Spinal cord (tissue), 10 donors: ENCODE data around the gene PDK4. TPM values are rescaled to one million over a fixed set of nuclear protein-coding genes. Genes with fewer than 3 reads are reported as not detected.
"Not testable (repeated sequence)": the region's sequence is repeated elsewhere in the genome, so short reads cannot be mapped to it uniquely, and the experiment has no call there.

Source experiments
- DNase-seq, 6 donors: peaks; one replicate each; pipeline versions ENCODE4 v3.0.0 to v3.0.0-alpha.2; 2013 to 2015; ENCODE audit warnings: low spot score in 6 of 6, low read depth in 4 of 6
- H3K27ac ChIP-seq: one replicate; pipeline ENCODE4 v1.5.1; 2013; ENCODE audit warnings: low read depth, low read length, control low read depth
- H3K27me3 ChIP-seq: one replicate; pipeline ENCODE4 v1.6.1; 2013; ENCODE audit warnings: low read length; ENCODE audit not compliant: control insufficient read depth, insufficient read depth
- H3K36me3 ChIP-seq: one replicate; pipeline ENCODE4 v1.6.1; 2013; ENCODE audit warnings: low read length; ENCODE audit not compliant: control insufficient read depth, insufficient read depth
- H3K4me1 ChIP-seq: one replicate; pipeline ENCODE4 v1.6.1; 2013; ENCODE audit warnings: low read length; ENCODE audit not compliant: control insufficient read depth, insufficient read depth
- H3K4me3 ChIP-seq: one replicate; pipeline ENCODE4 v1.5.1; 2013; ENCODE audit warnings: low read depth, low read length, control low read depth
- H3K9me3 ChIP-seq: one replicate; pipeline ENCODE4 v1.6.1; 2013; ENCODE audit warnings: low read length; ENCODE audit not compliant: control insufficient read depth, insufficient read depth
- WGBS: methylation state at CpG from one replicate; pipeline ENCODE4 v1.1.5; 2013; ENCODE audit warnings: missing lambda C conversion rate; ENCODE audit not compliant: insufficient coverage; 5-methylcytosine and 5-hydroxymethylcytosine counted together
- polyA plus RNA-seq, 2 donors: library from polyadenylated mRNA; unstranded; fragments of 120-200 nt; gene quantifications; one replicate each; pipeline ENCODE4 v1.2.1, GENCODE V29; 2013; ENCODE audit not compliant: insufficient read length in 2 of 2
- total RNA-seq, 2 donors: library from RNA; depleted of rRNA in 1 of 2; stranded (reverse); fragments of 120-200 nt in 1 of 2; fragments of >200 nt in 1 of 2; gene quantifications; one replicate each; pipeline versions ENCODE4 v1.2.3 to v1.2.4, GENCODE V29; 2013 to 2014
- donor health status: healthy.

Gene PDK4
- total and polyA plus RNA-seq, 4 donors = 14.7 to 35.2 (median 23.5) TPM

DNA sequence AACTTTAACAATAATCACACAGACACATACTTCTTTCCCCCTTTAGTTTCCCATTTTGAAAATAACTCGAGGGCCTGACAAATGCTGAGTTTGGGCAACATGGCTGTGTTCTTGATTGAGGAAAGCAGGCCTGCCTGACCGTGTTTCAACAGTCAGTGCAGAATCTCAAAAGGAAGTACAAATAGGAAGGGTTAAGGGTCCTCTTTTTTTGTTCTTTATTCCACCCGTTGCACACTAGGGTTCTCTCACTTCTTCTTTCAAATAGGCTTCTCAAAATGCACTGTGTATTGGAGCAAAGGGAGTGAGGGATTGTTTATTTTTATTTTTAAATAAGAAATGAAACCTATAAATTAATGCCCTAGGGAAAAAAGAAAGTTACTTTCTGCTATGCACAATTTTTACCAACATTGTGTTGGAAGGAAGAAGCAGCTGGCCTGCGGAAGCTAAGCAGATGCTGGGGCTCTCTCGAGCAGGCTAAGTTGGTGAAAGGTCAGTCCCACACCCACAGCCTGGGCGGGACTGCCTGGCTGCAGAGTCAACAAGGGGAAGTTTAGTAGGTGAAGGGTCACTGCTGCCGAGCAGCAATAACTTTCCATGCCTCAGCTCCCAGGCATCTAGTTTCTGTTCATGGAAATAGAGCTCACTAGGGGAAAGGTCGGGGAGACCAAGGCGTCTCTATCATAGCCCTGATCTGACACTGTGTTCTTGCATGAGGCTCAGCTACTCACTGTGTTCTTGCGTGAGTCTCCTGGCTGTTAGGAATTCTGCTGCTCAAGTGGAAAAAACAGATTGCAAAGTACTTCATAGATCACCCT, 12.2 kb upstream of the PDK4 start:
- DNase-seq = peak in 5 of 6 donors; percentile 58 to 90 (median 67)
- peaks cover 2% of the 10 kb centered on the region for H3K36me3 ChIP-seq
- peak overlapping the region; percentile 10 for H3K4me3 ChIP-seq
- H3K27me3 ChIP-seq = no peaks in the 10 kb centered on the region
- H3K4me1 ChIP-seq = peaks cover 7% of the 10 kb centered on the region
- no peaks in the 10 kb centered on the region for H3K9me3 ChIP-seq
- H3K27ac ChIP-seq = peak overlapping the region; percentile 86
- 12% methylated on average over 6 of the region's 10 CpGs for WGBS

DNA sequence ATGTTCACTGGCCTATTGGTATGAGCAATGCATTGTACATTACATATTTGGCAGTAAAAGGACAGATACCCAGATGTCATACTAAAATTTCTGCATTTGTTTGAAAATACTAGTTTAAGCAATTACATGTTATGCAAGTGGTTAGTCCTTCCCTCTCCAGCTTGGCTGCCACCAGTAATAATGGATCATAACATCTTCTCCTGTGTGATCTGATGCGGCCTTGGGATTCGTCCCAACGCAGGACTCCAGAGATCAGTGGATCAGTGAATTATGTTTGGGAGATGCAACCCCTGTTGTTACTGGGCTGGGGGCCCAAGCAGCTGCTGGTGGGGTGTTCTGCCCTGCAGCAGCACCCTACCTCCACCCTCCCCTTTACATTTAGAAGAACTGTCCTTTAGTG, 11.2 kb upstream of the PDK4 start:
- DNase-seq = no peak
- peak overlapping the region; percentile 86 for H3K27ac ChIP-seq
- no peaks in the 10 kb centered on the region for H3K9me3 ChIP-seq
- H3K36me3 ChIP-seq = peaks cover 2% of the 10 kb centered on the region
- H3K4me1 ChIP-seq = peaks cover 7% of the 10 kb centered on the region
- H3K4me3 ChIP-seq = no peak overlapping the region
- no peaks in the 10 kb centered on the region for H3K27me3 ChIP-seq
- 90% methylated on average over 2 of the region's 3 CpGs for WGBS

DNA sequence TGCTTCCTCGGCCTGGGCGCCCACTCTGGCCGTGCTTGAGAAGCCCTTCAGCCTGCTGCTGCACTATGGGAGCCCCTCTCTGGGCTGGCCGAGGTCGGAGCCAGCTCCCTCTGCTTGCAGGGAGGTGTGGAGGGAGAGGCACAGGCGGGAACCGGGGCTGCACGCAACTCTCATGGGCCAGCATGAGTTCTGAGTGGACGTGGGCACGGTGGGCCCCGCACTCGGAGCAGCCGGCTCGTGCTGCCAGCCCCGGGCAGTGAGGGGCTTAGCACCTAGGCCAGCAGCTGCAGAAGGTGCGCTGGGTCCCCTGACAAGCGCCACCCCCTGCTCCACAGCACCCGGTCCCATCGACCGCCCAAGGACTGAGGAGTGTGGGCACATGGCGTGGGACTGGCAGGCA, 9.0 kb upstream of the PDK4 start:
- 91% methylated on average over 21 of the region's 21 CpGs for WGBS
- no peak for DNase-seq
- H3K4me3 ChIP-seq = no peak overlapping the region
- H3K9me3 ChIP-seq = no peaks in the 10 kb centered on the region
- H3K36me3 ChIP-seq = peaks cover 2% of the 10 kb centered on the region
- no peak overlapping the region for H3K27ac ChIP-seq
- peaks cover 7% of the 10 kb centered on the region for H3K4me1 ChIP-seq
- no peaks in the 10 kb centered on the region for H3K27me3 ChIP-seq

DNA sequence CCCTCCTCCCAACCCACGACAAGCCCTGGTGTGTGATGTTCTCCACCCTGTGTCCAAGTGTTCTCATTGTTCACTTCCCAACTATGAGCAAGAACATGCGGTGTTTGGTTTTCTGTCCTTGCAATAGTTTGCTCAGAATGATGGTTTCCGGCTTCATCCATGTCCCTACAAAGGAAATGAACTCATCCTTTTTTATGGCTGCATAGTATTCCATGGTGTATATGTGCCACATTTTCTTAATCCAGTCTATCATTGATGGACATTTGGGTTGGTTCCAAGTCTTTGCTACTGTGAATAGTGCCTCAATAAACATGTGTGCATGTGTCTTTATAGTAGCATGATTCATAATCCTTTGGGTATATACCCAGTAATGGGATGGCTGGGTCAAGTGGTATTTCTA, 8.5 kb upstream of the PDK4 start:
- H3K36me3 ChIP-seq, H3K27ac ChIP-seq, H3K27me3 ChIP-seq, H3K9me3 ChIP-seq, H3K4me3 ChIP-seq, DNase-seq, H3K4me1 ChIP-seq: not testable (repeated sequence)
- WGBS = no CpG with 5 or more reads among the region's 3 CpGs

DNA sequence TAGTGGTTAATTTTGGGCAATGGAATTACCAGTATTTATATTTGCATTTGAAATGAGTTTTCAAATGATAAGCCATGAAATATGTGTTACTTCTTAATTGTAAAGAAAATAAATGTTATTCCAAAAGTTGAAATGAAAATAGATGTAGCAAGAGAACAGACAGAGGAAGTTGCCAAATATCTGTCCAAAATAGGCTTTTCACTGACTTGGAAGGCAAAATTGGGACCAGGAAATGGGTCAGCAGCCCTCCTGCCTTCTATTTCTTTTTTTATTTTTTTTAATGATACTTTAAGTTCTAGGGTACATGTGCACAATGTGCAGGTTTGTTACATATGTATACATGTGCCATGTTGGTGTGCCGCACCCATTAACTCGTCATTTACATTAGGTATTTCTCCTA, 8.1 kb upstream of the PDK4 start:
- H3K27ac ChIP-seq, DNase-seq, H3K4me3 ChIP-seq, H3K27me3 ChIP-seq, H3K9me3 ChIP-seq, H3K4me1 ChIP-seq, H3K36me3 ChIP-seq: not testable (repeated sequence)
- no CpG with 5 or more reads among the region's 2 CpGs for WGBS

DNA sequence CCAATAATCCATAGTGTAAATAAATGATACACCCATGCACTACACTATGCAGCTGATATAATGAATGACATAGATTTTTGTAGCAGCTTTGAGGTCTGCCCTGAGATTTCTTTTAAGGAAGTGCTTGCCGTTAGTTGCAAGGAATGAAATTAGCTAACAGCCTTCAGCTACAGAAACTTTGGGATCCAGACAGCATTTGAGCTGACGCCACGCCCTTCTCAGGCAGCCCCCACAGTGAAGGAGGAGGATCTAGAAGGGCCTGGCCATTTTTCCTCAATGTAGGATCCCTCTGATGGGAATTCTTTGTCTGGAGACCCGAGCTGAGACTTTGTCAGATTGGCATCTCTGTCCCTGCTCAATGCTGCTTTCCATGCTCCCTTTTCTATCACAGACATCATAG, 6.1 kb upstream of the PDK4 start:
- no peaks in the 10 kb centered on the region for H3K4me1 ChIP-seq
- 80% methylated on average over 4 of the region's 4 CpGs for WGBS
- no peak for DNase-seq
- no peaks in the 10 kb centered on the region for H3K9me3 ChIP-seq
- peaks cover 2% of the 10 kb centered on the region for H3K36me3 ChIP-seq
- H3K27me3 ChIP-seq = no peaks in the 10 kb centered on the region
- H3K4me3 ChIP-seq = no peak overlapping the region
- no peak overlapping the region for H3K27ac ChIP-seq

DNA sequence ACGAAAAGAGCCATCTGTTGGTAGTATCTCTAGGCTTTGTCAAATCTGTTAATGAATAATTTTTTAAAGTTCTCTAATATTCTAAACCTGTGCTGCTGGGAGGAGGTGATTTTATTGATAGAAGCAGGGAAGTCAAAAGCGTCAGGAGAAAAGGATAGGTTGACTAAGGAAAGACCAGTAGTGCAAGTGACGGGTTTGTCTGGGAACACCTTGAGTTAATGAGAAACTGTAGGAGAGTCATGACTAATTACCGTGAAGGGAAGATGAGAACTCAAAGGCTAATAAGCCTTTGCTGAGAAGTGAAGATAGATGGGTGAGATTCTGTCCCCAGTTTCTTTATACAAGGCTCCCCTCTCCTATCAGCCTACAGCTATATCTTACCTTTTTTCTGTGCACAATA, 5.0 kb upstream of the PDK4 start:
- H3K27ac ChIP-seq = no peak overlapping the region
- WGBS = 100% methylated on average over 2 of the region's 4 CpGs

DNA sequence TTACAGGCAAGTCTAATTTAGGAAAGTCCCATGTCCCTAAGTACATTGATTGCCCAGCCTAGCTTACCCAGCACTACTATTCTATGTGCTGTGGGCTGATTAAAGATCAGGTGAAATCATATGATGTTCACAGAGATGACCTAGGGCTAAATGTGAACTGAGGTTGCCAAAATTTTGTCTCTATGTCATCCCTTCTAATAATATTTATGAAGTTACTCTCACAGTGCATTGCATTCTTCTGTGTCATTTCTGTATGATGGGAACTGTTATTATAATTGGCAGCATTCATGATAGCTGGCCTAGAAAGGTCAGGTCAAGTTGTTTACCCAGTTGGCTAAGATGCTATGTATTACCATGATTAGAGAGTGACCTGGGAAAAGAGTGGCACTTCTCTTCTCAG, 2.8 kb upstream of the PDK4 start:
- H3K27ac ChIP-seq = no peak overlapping the region
- H3K4me3 ChIP-seq = no peak overlapping the region
- H3K36me3 ChIP-seq = no peaks in the 10 kb centered on the region
- DNase-seq = no peak
- peaks cover 7% of the 10 kb centered on the region for H3K27me3 ChIP-seq
- H3K9me3 ChIP-seq = no peaks in the 10 kb centered on the region
- peaks cover 13% of the 10 kb centered on the region for H3K4me1 ChIP-seq

More for the DNA sequence above, 5.0 kb upstream of the PDK4 start:
- H3K4me3 ChIP-seq = no peak overlapping the region
- no peak for DNase-seq
- H3K4me1 ChIP-seq = peaks cover 7% of the 10 kb centered on the region
- peaks cover 2% of the 10 kb centered on the region for H3K36me3 ChIP-seq
- no peaks in the 10 kb centered on the region for H3K9me3 ChIP-seq
- peaks cover 4% of the 10 kb centered on the region for H3K27me3 ChIP-seq

DNA sequence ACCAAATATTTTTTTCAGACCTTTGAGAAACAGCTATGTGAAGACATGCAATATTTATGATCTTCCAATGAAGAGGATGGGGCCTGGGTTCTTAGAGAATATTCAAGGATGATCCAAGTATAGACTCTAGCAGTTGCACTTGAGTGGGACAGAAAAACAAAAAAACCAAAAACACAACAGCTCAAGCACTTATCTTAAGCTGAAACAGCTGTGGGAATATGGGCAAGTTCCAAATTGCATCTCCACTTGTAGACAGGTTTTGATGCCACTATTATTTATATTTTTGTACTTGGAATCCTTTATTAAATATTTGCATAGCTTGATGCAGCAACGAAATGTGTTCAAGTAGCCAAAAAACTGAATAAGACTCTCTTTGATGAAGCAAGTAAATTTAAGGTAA, 2.2 kb upstream of the PDK4 start:
- Histone ChIP-seq H3K4me3 (no peak overlapping the region), H3K27me3 (peaks cover 7% of the 10 kb centered on the region), H3K9me3 (no peaks in the 10 kb centered on the region), H3K4me1 (peaks cover 13% of the 10 kb centered on the region), H3K27ac (no peak overlapping the region), H3K36me3 (no peaks in the 10 kb centered on the region)
- DNase-seq = no peak
- WGBS = no CpG with 5 or more reads among the region's 1 CpG

DNA sequence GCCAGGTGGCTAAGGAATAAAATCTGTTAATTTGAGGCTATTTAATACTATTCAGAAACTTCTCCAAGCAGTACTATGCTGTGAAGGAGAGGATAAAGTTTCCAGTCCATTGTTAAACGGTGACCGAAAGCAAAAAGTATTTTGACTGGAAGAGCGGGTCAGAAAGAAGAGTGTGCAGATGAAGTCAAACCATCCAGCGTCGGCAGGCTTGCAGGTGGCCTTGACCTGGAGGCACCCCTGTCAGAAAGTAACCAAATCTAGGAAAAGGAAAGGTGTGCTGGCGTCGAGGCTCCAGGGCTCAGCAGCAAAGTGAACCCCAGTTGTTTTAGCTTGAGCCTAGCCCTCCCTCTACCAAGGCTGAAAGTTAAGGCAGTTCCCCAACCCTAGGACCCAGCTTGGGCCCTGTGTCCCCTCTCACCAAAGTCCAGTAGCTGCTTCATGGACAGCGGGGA, 544 bp downstream of the PDK4 start:
- peaks cover 7% of the 10 kb centered on the region for H3K27me3 ChIP-seq
- H3K4me1 ChIP-seq = peaks cover 13% of the 10 kb centered on the region
- H3K27ac ChIP-seq = peak overlapping the region; percentile 92
- H3K9me3 ChIP-seq = no peaks in the 10 kb centered on the region
- peak overlapping the region; percentile 77 for H3K4me3 ChIP-seq
- WGBS = 27% methylated on average over 8 of the region's 8 CpGs
- peak in 1 of 6 donors; percentile 19 for DNase-seq
- H3K36me3 ChIP-seq = no peaks in the 10 kb centered on the region
